ENCODE data around the gene TUBB4A.
A peak's percentile ranks its signal among the peaks of the same experiment; 100 is the strongest.

- TF ChIP-seq POLR2A (IDR thresholded peaks at IDR 0.05) (peak in 1 of 3 donors; percentile 20), CTCF (IDR thresholded peaks at IDR 0.05) (peak; percentile 17 to 60 (median 46))
These were observed 20.4 kb downstream of the TUBB4A start, which contains the start of gene DENND1C for GRCh38 chr19:6481541-6482342.
